ENCODE results near the gene LRCH1. TPM values are rescaled to one million over a fixed set of nuclear protein-coding genes. Genes with fewer than 3 reads are reported as not detected.
A peak's percentile ranks its signal among the peaks of the same experiment; 100 is the strongest.

Gene LRCH1
- total and polyA plus RNA-seq, 2 donors (not counting 1 experiment from before 2014, with no cell fraction given), result 12.0 to 12.4 TPM

GRCh38 chr13:46668931-46669525 is 116.1 kb downstream of the LRCH1 start:
- Histone ChIP-seq H3K27me3 (ENCODE audit: control insufficient read depth, insufficient read depth, low read length) (no peaks in the 10 kb centered on the region), H2AFZ (ENCODE audit: low read length) (no peak overlapping the region), H3K4me3 (replicated peaks in 1 of 4; ENCODE audit: control extremely low read depth in 1 of 4, insufficient read depth in 1 of 4, low read depth in 3 of 4, low read length in 4 of 4) (no peak overlapping the region), H3K9me3 (ENCODE audit: control insufficient read depth, insufficient read depth, low read depth, low read length) (no peaks in the 10 kb centered on the region), H4K20me1 (ENCODE audit: control insufficient read depth, extremely low read depth, insufficient read depth, low read length) (no peaks in the 10 kb centered on the region), H3K9ac (ENCODE audit: insufficient read depth, low read length) (no peak overlapping the region), H3K79me2 (ENCODE audit: control insufficient read depth, insufficient read depth, low read length) (peaks cover 8% of the 10 kb centered on the region), H3K4me2 (ENCODE audit: extremely low read depth, insufficient read depth, low read length) (no peak overlapping the region), H3K4me1 (ENCODE audit: control insufficient read depth, extremely low read depth, insufficient read depth, low read length) (peaks cover 8% of the 10 kb centered on the region), H3K36me3 (ENCODE audit: control insufficient read depth, insufficient read depth, low read length) (peaks cover 4% of the 10 kb centered on the region), H3K27ac (ENCODE audit: insufficient read depth, low read length) (no peak overlapping the region)
- no peak for DNase-seq (ENCODE audit: low read depth in 2 of 2)
- TF ChIP-seq EZH2 (IDR thresholded peaks at IDR 0.05; ENCODE audit: low read length, missing control alignments), result no peak
- no peak for TF ChIP-seq CTCF (conservative IDR thresholded peaks at IDR 0.05 in 1 of 2, IDR thresholded peaks at IDR 0.05 in 1 of 2; ENCODE audit: low read depth in 1 of 2, low read length in 2 of 2)

DNA sequence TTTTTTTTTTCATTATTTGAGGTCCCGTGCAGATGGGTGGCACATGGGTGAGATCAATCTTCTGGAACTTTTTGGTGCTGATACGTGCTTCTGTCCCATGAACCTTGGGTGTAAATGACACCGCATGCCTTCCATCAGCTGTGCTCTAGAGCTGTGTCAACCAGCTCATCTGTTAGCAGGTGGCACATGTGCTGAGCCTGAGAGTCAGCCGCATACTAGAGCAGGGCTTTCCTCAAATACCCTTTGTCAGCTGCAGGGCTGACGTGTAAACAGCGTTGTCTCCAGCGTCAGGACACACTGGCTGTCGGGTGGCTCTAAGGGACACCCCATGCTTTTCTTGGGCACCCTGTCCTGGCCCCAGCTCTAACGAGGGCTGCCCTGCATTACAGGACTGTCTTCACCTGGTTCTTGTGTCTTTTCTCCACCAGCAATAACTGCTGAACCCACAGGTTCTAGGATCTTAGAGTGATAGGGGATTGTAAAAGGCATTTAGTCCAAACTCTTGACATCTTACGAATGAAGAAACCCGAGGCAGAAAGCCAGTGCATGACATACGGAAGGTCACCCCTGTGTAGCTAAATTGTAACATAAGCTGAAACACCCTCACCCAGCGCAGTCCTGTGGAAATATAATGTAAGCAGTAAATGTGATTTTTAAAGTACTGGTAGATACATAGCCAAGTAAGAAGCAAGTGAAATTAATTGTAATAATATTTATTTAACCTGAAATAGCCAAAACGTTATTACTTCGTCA is 119.5 kb downstream of the LRCH1 start:
- H3K9me3 ChIP-seq (ENCODE audit: control insufficient read depth, insufficient read depth, low read depth, low read length), result no peaks in the 10 kb centered on the region
- peaks cover 8% of the 10 kb centered on the region for H3K79me2 ChIP-seq (ENCODE audit: control insufficient read depth, insufficient read depth, low read length)
- no peak overlapping the region for H3K4me3 ChIP-seq (replicated peaks in 1 of 4; ENCODE audit: control extremely low read depth in 1 of 4, insufficient read depth in 1 of 4, low read depth in 3 of 4, low read length in 4 of 4)
- peaks cover 4% of the 10 kb centered on the region for H3K36me3 ChIP-seq (ENCODE audit: control insufficient read depth, insufficient read depth, low read length)
- H3K4me2 ChIP-seq (ENCODE audit: extremely low read depth, insufficient read depth, low read length), result no peak overlapping the region
- no peaks in the 10 kb centered on the region for H4K20me1 ChIP-seq (ENCODE audit: control insufficient read depth, extremely low read depth, insufficient read depth, low read length)
- H3K27ac ChIP-seq (ENCODE audit: insufficient read depth, low read length), result no peak overlapping the region
- H3K9ac ChIP-seq (ENCODE audit: insufficient read depth, low read length), result no peak overlapping the region
- no peak for DNase-seq (ENCODE audit: low read depth in 2 of 2)
- no peak overlapping the region for H2AFZ ChIP-seq (ENCODE audit: low read length)
- TF ChIP-seq EZH2 (IDR thresholded peaks at IDR 0.05; ENCODE audit: low read length, missing control alignments) (no peak), CTCF (conservative IDR thresholded peaks at IDR 0.05 in 1 of 2, IDR thresholded peaks at IDR 0.05 in 1 of 2; ENCODE audit: low read depth in 1 of 2, low read length in 2 of 2) (no peak)
- H3K27me3 ChIP-seq (ENCODE audit: control insufficient read depth, insufficient read depth, low read length), result no peaks in the 10 kb centered on the region
- peaks cover 3% of the 10 kb centered on the region for H3K4me1 ChIP-seq (ENCODE audit: control insufficient read depth, extremely low read depth, insufficient read depth, low read length)

DNA sequence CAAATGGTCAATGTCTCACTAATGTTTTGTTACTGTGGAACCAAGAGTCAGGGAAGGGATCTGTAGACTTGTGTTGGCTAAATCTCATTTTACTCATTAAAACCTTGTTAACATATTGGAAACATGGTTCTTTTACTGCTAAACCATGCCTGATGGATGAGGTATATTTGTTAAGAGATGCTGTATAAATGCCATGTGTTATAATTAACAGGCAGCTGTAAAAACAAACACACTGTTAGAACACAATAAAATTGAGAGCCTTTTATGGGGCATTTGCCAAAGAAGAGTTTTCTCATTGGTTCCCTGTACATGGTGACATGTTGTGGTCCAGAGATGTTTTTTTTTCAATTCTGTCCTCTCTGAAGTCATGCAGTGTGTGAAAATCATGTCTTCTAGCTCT is 122.0 kb downstream of the LRCH1 start:
- Histone ChIP-seq H3K4me1 (ENCODE audit: control insufficient read depth, extremely low read depth, insufficient read depth, low read length) (peaks cover 3% of the 10 kb centered on the region), H3K36me3 (ENCODE audit: control insufficient read depth, insufficient read depth, low read length) (peaks cover 4% of the 10 kb centered on the region), H3K4me3 (replicated peaks in 1 of 4; ENCODE audit: control extremely low read depth in 1 of 4, insufficient read depth in 1 of 4, low read depth in 3 of 4, low read length in 4 of 4) (no peak overlapping the region), H3K27me3 (ENCODE audit: control insufficient read depth, insufficient read depth, low read length) (no peaks in the 10 kb centered on the region), H4K20me1 (ENCODE audit: control insufficient read depth, extremely low read depth, insufficient read depth, low read length) (no peaks in the 10 kb centered on the region), H3K4me2 (ENCODE audit: extremely low read depth, insufficient read depth, low read length) (no peak overlapping the region), H3K27ac (ENCODE audit: insufficient read depth, low read length) (no peak overlapping the region), H2AFZ (ENCODE audit: low read length) (no peak overlapping the region), H3K9me3 (ENCODE audit: control insufficient read depth, insufficient read depth, low read depth, low read length) (no peaks in the 10 kb centered on the region), H3K79me2 (ENCODE audit: control insufficient read depth, insufficient read depth, low read length) (peaks cover 8% of the 10 kb centered on the region), H3K9ac (ENCODE audit: insufficient read depth, low read length) (no peak overlapping the region)
- peak in 1 of 2 donors; percentile 39 for DNase-seq (ENCODE audit: low read depth in 2 of 2)
- TF ChIP-seq EZH2 (IDR thresholded peaks at IDR 0.05; ENCODE audit: low read length, missing control alignments) (no peak), CTCF (conservative IDR thresholded peaks at IDR 0.05 in 1 of 2, IDR thresholded peaks at IDR 0.05 in 1 of 2; ENCODE audit: low read depth in 1 of 2, low read length in 2 of 2) (no peak)

Data from fibroblast of lung (primary cell).